ENCODE measurements around the gene GPR152.

DNA sequence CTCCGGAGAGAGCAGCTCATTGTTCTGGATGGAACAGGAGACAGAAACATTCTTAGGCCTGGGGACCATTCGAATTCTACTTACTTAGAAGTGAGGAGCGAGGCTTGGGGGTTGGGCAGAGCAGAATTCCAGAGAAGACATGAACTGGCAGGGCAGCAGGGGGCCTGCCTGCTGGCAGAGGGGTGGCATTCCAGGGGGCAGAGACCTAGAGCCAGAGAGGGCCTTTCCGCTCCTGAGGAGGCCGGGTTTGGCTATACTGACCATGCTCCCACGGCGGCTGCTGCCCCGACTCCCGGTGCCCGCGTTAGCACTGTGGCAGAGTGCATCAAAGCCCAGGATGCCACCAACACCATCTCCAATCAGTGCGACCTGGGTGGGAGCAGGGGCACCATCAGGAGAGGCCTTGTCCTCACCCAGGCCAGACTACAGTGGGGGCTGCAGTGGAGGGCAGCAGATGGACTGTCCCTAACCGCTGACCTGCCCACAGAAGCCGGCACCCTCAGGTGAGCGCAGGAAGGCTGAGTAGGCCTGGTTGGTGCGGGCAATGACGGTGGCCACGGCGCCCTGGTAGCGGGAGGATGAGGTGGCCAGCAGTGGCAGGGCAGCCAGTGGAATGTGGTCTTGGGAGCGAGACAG is 45.2 kb upstream of the GPR152 start:
- TF ChIP-seq CTCF (IDR thresholded peaks at IDR 0.05) = no peak
- no peak for TF ChIP-seq ZFX (IDR thresholded peaks at IDR 0.05; ENCODE audit: borderline replicate concordance)
